Measurements from ENCODE around the gene NOL11.

NOL11 gene

DNA sequence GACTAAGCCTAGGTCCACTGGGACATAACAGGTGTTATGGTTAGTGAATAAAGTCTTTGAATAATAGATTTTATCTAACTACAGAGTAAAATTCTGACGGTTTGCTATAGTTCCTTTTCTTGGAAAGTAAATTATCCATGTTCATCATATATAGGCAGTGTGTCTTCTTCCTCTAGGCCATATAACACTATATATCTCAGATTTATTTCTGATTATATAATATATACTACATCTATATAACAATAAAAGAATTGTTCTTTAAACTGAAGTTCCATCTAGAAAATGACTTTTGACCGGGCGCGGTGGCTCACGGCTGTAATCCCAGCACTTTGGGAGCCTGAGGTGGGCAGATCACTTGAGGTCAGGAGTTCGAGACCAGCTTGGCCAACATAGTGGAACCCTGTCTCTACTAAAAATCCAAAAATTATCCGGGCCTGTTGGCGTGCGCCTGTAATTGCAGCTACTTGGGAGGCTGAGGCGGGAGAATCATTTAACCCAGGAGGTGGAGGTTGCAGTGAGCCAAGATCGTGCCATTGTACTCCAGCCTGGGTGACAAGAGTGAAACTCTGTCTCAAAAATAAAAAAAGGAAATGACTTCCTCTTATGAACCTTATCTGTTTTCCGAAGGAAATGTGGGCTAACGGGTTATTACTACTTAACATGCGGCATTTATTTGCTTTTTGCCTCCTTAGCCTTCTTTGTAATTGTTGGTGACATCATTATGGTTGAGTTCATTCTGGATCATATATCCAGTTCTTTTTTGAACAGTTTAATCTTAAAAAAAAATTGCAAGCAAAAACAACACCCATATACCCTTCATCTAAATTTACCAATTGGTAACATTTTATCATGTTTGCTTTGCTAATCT is 29.2 kb downstream of the NOL11 start:
- Histone ChIP-seq H2AFZ (ENCODE audit: insufficient read depth, low read length, poor library complexity) (no peak overlapping the region), H3K27ac (ENCODE audit: low read depth, low read length) (no peak overlapping the region), H3K36me3 (ENCODE audit: control insufficient read depth in 1 of 2, insufficient read depth in 2 of 2, low read length in 2 of 2) (peaks cover 31 to 33% of the 10 kb centered on the region in 2 experiments), H3K4me1 (ENCODE audit: control insufficient read depth in 1 of 2, insufficient read depth in 2 of 2, low read length in 2 of 2) (no peaks in the 10 kb centered on the region), H4K8ac (ENCODE audit: low read depth, low read length) (no peak overlapping the region), H3K14ac (ENCODE audit: low read length) (no peak overlapping the region), H3K27me3 (ENCODE audit: insufficient read depth, low read length) (no peaks in the 10 kb centered on the region), H2BK12ac (ENCODE audit: low read length) (no peak overlapping the region), H4K91ac (ENCODE audit: low read depth, low read length) (no peak overlapping the region), H3K4ac (ENCODE audit: low read depth, low read length) (no peak overlapping the region), H3K23ac (ENCODE audit: low read length) (no peak overlapping the region), H2BK120ac (ENCODE audit: insufficient read depth, low read length, poor library complexity) (no peak overlapping the region), H3K9me3 (ENCODE audit: insufficient read depth, low read depth, low read length) (no peaks in the 10 kb centered on the region), H3K18ac (ENCODE audit: low read length) (no peak overlapping the region), H3K79me2 (ENCODE audit: control insufficient read depth, insufficient read depth, low read length, poor library complexity) (no peaks in the 10 kb centered on the region), H3K4me2 (ENCODE audit: low read length) (no peak overlapping the region), H3K9ac (ENCODE audit: low read length) (no peak overlapping the region), H2BK5ac (ENCODE audit: low read depth, low read length, poor library complexity) (no peak overlapping the region), H4K12ac (ENCODE audit: low read depth, low read length) (no peak overlapping the region), H2AK5ac (ENCODE audit: low read length) (no peak overlapping the region), H3K79me1 (ENCODE audit: low read length) (no peaks in the 10 kb centered on the region), H3K4me3 (ENCODE audit: low read depth, low read length) (no peak overlapping the region)
- WGBS (ENCODE audit: extremely low coverage, insufficient coverage, insufficient read length), result no CpG with 5 or more reads among the region's 14 CpGs
- no peak for DNase-seq

DNA sequence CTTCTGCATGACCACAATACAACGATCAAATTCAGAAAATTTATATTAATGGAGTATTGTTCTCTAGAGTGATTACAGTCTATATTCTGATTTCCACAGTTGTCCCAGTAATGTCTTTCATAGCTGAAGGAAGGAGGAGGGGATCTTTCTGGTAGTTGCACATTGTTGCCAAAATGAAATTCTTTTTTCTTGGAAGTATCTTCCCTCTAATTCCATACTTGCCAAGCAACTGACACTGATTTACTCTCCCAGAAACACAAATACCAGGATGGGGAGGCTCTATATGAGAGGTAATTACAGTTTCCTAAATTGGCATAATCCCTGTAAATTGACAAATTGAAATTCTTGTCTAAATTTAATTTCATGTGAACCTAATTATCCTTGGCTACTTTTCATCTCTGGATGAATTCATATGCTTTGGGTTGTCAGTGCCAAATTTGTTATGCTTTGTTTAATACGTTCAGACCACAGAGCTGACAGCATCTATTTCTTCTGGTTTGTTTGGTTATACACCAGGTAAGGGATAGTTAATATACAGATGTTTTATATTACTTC is 30.0 kb downstream of the NOL11 start:
- H3K4me1 ChIP-seq (ENCODE audit: control insufficient read depth in 1 of 2, insufficient read depth in 2 of 2, low read length in 2 of 2), result no peaks in the 10 kb centered on the region

GRCh38 chr17:67750067-67750466 is 32.3 kb downstream of the NOL11 start:
- no peak overlapping the region for H3K4me3 ChIP-seq (ENCODE audit: low read depth, low read length)
- no CpG with 5 or more reads among the region's 4 CpGs for WGBS (ENCODE audit: extremely low coverage, insufficient coverage, insufficient read length)
- no peaks in the 10 kb centered on the region for H3K79me1 ChIP-seq (ENCODE audit: low read length)
- H3K79me2 ChIP-seq (ENCODE audit: control insufficient read depth, insufficient read depth, low read length, poor library complexity), result no peaks in the 10 kb centered on the region
- H2BK5ac ChIP-seq (ENCODE audit: low read depth, low read length, poor library complexity), result no peak overlapping the region
- no peak overlapping the region for H4K12ac ChIP-seq (ENCODE audit: low read depth, low read length)
- H3K18ac ChIP-seq (ENCODE audit: low read length), result no peak overlapping the region
- H3K14ac ChIP-seq (ENCODE audit: low read length), result no peak overlapping the region
- peaks cover 24% of the 10 kb centered on the region in 2 experiments for H3K36me3 ChIP-seq (ENCODE audit: control insufficient read depth in 1 of 2, insufficient read depth in 2 of 2, low read length in 2 of 2)
- no peak overlapping the region for H2AK5ac ChIP-seq (ENCODE audit: low read length)
- H3K4me1 ChIP-seq (ENCODE audit: control insufficient read depth in 1 of 2, insufficient read depth in 2 of 2, low read length in 2 of 2), result no peaks in the 10 kb centered on the region
- H4K8ac ChIP-seq (ENCODE audit: low read depth, low read length), result no peak overlapping the region
- H3K27ac ChIP-seq (ENCODE audit: low read depth, low read length), result no peak overlapping the region
- DNase-seq, result no peak
- H2BK120ac ChIP-seq (ENCODE audit: insufficient read depth, low read length, poor library complexity), result no peak overlapping the region
- H3K9me3 ChIP-seq (ENCODE audit: insufficient read depth, low read depth, low read length), result no peaks in the 10 kb centered on the region
- no peak overlapping the region for H3K9ac ChIP-seq (ENCODE audit: low read length)
- H3K4ac ChIP-seq (ENCODE audit: low read depth, low read length), result no peak overlapping the region
- no peak overlapping the region for H2AFZ ChIP-seq (ENCODE audit: insufficient read depth, low read length, poor library complexity)
- no peak overlapping the region for H3K4me2 ChIP-seq (ENCODE audit: low read length)
- no peak overlapping the region for H4K91ac ChIP-seq (ENCODE audit: low read depth, low read length)
- no peak overlapping the region for H2BK12ac ChIP-seq (ENCODE audit: low read length)
- H3K27me3 ChIP-seq (ENCODE audit: insufficient read depth, low read length), result no peaks in the 10 kb centered on the region
- H3K23ac ChIP-seq (ENCODE audit: low read length), result no peak overlapping the region

More for the DNA sequence above, 30.0 kb downstream of the NOL11 start:
- Histone ChIP-seq H2BK5ac (ENCODE audit: low read depth, low read length, poor library complexity) (no peak overlapping the region), H3K79me1 (ENCODE audit: low read length) (no peaks in the 10 kb centered on the region), H3K27ac (ENCODE audit: low read depth, low read length) (no peak overlapping the region), H3K4me3 (ENCODE audit: low read depth, low read length) (no peak overlapping the region), H3K9me3 (ENCODE audit: insufficient read depth, low read depth, low read length) (no peaks in the 10 kb centered on the region), H3K9ac (ENCODE audit: low read length) (no peak overlapping the region), H4K12ac (ENCODE audit: low read depth, low read length) (no peak overlapping the region), H3K14ac (ENCODE audit: low read length) (no peak overlapping the region), H2BK12ac (ENCODE audit: low read length) (no peak overlapping the region), H3K27me3 (ENCODE audit: insufficient read depth, low read length) (no peaks in the 10 kb centered on the region), H2AFZ (ENCODE audit: insufficient read depth, low read length, poor library complexity) (no peak overlapping the region), H3K4ac (ENCODE audit: low read depth, low read length) (no peak overlapping the region), H4K91ac (ENCODE audit: low read depth, low read length) (no peak overlapping the region), H2AK5ac (ENCODE audit: low read length) (no peak overlapping the region), H3K36me3 (ENCODE audit: control insufficient read depth in 1 of 2, insufficient read depth in 2 of 2, low read length in 2 of 2) (peaks cover 31 to 33% of the 10 kb centered on the region in 2 experiments), H3K4me2 (ENCODE audit: low read length) (no peak overlapping the region), H3K23ac (ENCODE audit: low read length) (no peak overlapping the region), H2BK120ac (ENCODE audit: insufficient read depth, low read length, poor library complexity) (no peak overlapping the region), H3K18ac (ENCODE audit: low read length) (no peak overlapping the region), H4K8ac (ENCODE audit: low read depth, low read length) (no peak overlapping the region), H3K79me2 (ENCODE audit: control insufficient read depth, insufficient read depth, low read length, poor library complexity) (no peaks in the 10 kb centered on the region)
- no CpG with 5 or more reads among the region's 2 CpGs for WGBS (ENCODE audit: extremely low coverage, insufficient coverage, insufficient read length)
- DNase-seq, result no peak

DNA sequence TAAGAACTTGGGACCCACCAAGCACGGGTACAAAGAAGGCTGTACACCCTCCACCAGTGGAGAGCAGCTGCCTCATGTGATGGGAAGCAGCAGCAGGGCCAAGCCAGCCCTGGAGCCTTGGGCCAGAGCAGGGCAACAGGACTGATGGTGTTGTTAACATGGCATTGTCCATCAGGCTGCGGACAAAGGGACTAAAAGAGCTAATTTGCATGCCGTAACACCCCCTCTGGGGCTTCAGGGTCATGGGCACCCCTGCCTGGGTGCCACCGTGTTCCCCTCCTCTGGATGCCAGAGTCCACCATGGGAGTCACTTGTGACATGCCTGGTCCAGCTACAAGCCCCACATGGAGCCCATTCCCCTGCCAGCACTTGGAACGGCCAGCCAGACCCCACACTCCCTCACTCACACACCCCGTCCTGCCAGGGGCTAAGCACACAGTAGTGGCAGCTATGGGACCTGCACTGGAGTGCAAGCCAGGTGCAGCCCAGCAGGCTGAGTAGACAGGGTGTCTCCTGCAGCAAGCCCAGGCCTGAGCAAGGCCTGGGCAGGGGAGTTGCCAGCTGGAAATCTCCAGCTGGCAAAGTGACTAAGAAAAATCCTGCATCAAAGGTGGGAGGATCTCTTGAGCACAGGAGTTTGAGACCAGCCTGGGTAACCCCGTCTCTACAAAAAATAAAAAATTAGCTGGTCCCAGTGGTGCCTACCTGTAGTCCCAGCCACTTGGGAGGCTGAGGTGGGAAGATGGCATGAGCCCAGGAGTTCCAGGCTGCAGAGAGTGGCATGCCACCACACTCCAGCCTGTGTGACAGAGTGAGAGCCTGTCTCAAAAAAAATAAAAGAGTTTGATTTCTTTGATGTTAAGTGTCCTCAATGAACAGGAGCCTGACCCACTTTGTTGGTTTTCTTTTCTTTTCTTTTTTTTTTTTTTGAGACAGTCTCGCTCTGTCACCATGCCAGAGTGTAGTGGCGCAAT is 33.7 kb downstream of the NOL11 start:
- WGBS (ENCODE audit: extremely low coverage, insufficient coverage, insufficient read length), result no CpG with 5 or more reads among the region's 9 CpGs

More for the DNA sequence above, 33.7 kb downstream of the NOL11 start:
- Histone ChIP-seq H4K8ac (ENCODE audit: low read depth, low read length) (no peak overlapping the region), H3K23ac (ENCODE audit: low read length) (no peak overlapping the region), H3K4ac (ENCODE audit: low read depth, low read length) (no peak overlapping the region), H3K27ac (ENCODE audit: low read depth, low read length) (no peak overlapping the region), H3K4me3 (ENCODE audit: low read depth, low read length) (no peak overlapping the region), H3K9me3 (ENCODE audit: insufficient read depth, low read depth, low read length) (peaks cover 2% of the 10 kb centered on the region), H2BK120ac (ENCODE audit: insufficient read depth, low read length, poor library complexity) (no peak overlapping the region), H2AFZ (ENCODE audit: insufficient read depth, low read length, poor library complexity) (no peak overlapping the region), H4K12ac (ENCODE audit: low read depth, low read length) (no peak overlapping the region), H3K9ac (ENCODE audit: low read length) (no peak overlapping the region), H2AK5ac (ENCODE audit: low read length) (no peak overlapping the region), H3K79me1 (ENCODE audit: low read length) (no peaks in the 10 kb centered on the region), H3K36me3 (ENCODE audit: control insufficient read depth in 1 of 2, insufficient read depth in 2 of 2, low read length in 2 of 2) (peaks cover 19% of the 10 kb centered on the region in 2 experiments), H3K4me1 (ENCODE audit: control insufficient read depth in 1 of 2, insufficient read depth in 2 of 2, low read length in 2 of 2) (no peaks in the 10 kb centered on the region), H3K18ac (ENCODE audit: low read length) (no peak overlapping the region), H3K79me2 (ENCODE audit: control insufficient read depth, insufficient read depth, low read length, poor library complexity) (no peaks in the 10 kb centered on the region), H3K27me3 (ENCODE audit: insufficient read depth, low read length) (no peaks in the 10 kb centered on the region), H4K91ac (ENCODE audit: low read depth, low read length) (no peak overlapping the region), H2BK12ac (ENCODE audit: low read length) (no peak overlapping the region), H2BK5ac (ENCODE audit: low read depth, low read length, poor library complexity) (no peak overlapping the region), H3K4me2 (ENCODE audit: low read length) (no peak overlapping the region), H3K14ac (ENCODE audit: low read length) (no peak overlapping the region)
- no peak for DNase-seq

Measured in trophoblast cell (in vitro differentiated cells and primary cell).